IMR-90 (cell line): ENCODE data around the gene NET1. TPM values are rescaled to one million over a fixed set of nuclear protein-coding genes. Genes with fewer than 3 reads are reported as not detected.

Experiments used
- ATAC-seq: fragments of 200-7000 bp; cut with Tn5 transposase; 2 replicates; pipeline ENCODE4 v1.9.1; 2020; ENCODE audit warnings: low read depth, mild to moderate bottlenecking, moderate library complexity
- BruUV-seq: library from RNA; stranded (reverse); fragments of 400-500 nt; replicated peaks from 2 replicates; lab custom pipeline; 2021; lab: Mats Ljungman, UMichigan
- CTCF ChIA-PET: fragments of 300-600 bp; formaldehyde crosslinking; extraction: SDS; loops from one replicate; lab custom pipeline; 2021; ENCODE audit warnings: antibody characterized with exemption; lab: Yijun Ruan, JAX
- POLR2A ChIA-PET: fragments of 300-600 bp; sonication (Branson Sonifier 250); formaldehyde crosslinking; loops from one replicate; lab custom pipeline; 2022; ENCODE audit warnings: antibody characterized with exemption; ENCODE audit not compliant: unreplicated experiment; lab: Charles Lee
- DNase-seq: peaks from one replicate; pipeline ENCODE4 v3.0.0; 2013
- H2AFZ ChIP-seq: replicated peaks from 2 replicates; pipeline ENCODE3; 2013; ENCODE audit warnings: low read length, mild to moderate bottlenecking; ENCODE audit not compliant: poor library complexity
- H2AK5ac ChIP-seq: 2 replicates; pipeline ENCODE4 v1.6.1; 2013; ENCODE audit warnings: low read depth, low read length, inconsistent platforms
- H2AK9ac ChIP-seq: replicated peaks from 2 replicates; pipeline ENCODE3; 2013; ENCODE audit warnings: mild to moderate bottlenecking, low read depth, low read length, moderate library complexity; ENCODE audit not compliant: poor library complexity
- H2BK120ac ChIP-seq: 2 replicates; pipeline ENCODE4 v1.6.1; 2013; ENCODE audit warnings: low read depth, low read length, inconsistent platforms
- H2BK15ac ChIP-seq: 3 replicates; pipeline ENCODE4 v1.6.1; 2013; ENCODE audit warnings: low read depth, low read length, inconsistent platforms
- H2BK20ac ChIP-seq: 2 replicates; pipeline ENCODE4 v1.6.1; 2013; ENCODE audit warnings: low read depth, mild to moderate bottlenecking, inconsistent platforms, low read length, moderate library complexity
- H2BK5ac ChIP-seq: 2 replicates; pipeline ENCODE4 v1.6.1; 2013; ENCODE audit warnings: mild to moderate bottlenecking, low read depth, low read length, inconsistent platforms; ENCODE audit not compliant: poor library complexity, severe bottlenecking
- H3K14ac ChIP-seq: replicated peaks from 2 replicates; pipeline ENCODE4 v1.6.1; 2013; ENCODE audit warnings: low read depth, low read length, inconsistent platforms
- H3K18ac ChIP-seq: 2 replicates; pipeline ENCODE4 v1.6.1; 2013; ENCODE audit warnings: low read depth, low read length, control low read depth
- H3K23ac ChIP-seq: 2 replicates; pipeline ENCODE4 v1.6.1; 2013; ENCODE audit warnings: low read depth, low read length, inconsistent platforms
- H3K27ac ChIP-seq: 2 replicates; pipeline ENCODE4 v1.5.1; 2013; ENCODE audit warnings: mild to moderate bottlenecking, control low read depth, low read length; ENCODE audit not compliant: insufficient read depth
- H3K27me3 ChIP-seq: 2 replicates; pipeline ENCODE4 v1.6.1; 2013; ENCODE audit warnings: low read length; ENCODE audit not compliant: control insufficient read depth, insufficient read depth
- H3K36me3 ChIP-seq: 2 replicates; pipeline ENCODE4 v1.6.1; 2013; ENCODE audit warnings: low read length, mixed read lengths; ENCODE audit not compliant: control insufficient read depth, insufficient read depth
- H3K4ac ChIP-seq: 2 replicates; pipeline ENCODE4 v1.6.1; 2013; ENCODE audit warnings: low read depth, low read length, inconsistent platforms
- H3K4me1 ChIP-seq: 2 replicates; pipeline ENCODE4 v1.6.1; 2013; ENCODE audit warnings: low read length, mixed read lengths; ENCODE audit not compliant: control insufficient read depth, insufficient read depth
- H3K4me2 ChIP-seq: 2 replicates; pipeline ENCODE4 v1.6.1; 2013; ENCODE audit warnings: low read depth, mild to moderate bottlenecking, control low read depth, low read length, moderate library complexity
- H3K4me3 ChIP-seq: 2 replicates; pipeline ENCODE4 v1.5.1; 2013; ENCODE audit warnings: low read depth, mild to moderate bottlenecking, control low read depth, low read length, moderate library complexity; ENCODE audit not compliant: insufficient read depth
- H3K56ac ChIP-seq: 2 replicates; pipeline ENCODE4 v1.6.1; 2013; ENCODE audit warnings: low read length, inconsistent platforms; ENCODE audit not compliant: insufficient read depth; ENCODE audit errors: extremely low read depth
- H3K79me1 ChIP-seq, 2 experiments: 2 replicates each; pipeline ENCODE4 v1.6.1; 2013; ENCODE audit warnings: low read length in 2 of 2, inconsistent platforms in 1 of 2, low read depth in 1 of 2
- H3K9ac ChIP-seq: 2 replicates; pipeline ENCODE4 v1.6.1; 2013; ENCODE audit warnings: low read depth, low read length, control low read depth
- H3K9me1 ChIP-seq: 2 replicates; pipeline ENCODE4 v1.6.1; 2013; ENCODE audit warnings: low read length, inconsistent platforms; ENCODE audit not compliant: insufficient read depth
- H3K9me3 ChIP-seq: 2 replicates; pipeline ENCODE4 v1.6.1; 2013; ENCODE audit warnings: low read length; ENCODE audit not compliant: control insufficient read depth, insufficient read depth
- H4K20me1 ChIP-seq: 2 replicates; pipeline ENCODE4 v1.6.1; 2013; ENCODE audit warnings: low read length, inconsistent platforms; ENCODE audit not compliant: insufficient read depth
- H4K5ac ChIP-seq: 2 replicates; pipeline ENCODE4 v1.6.1; 2013; ENCODE audit warnings: mild to moderate bottlenecking, low read depth, low read length, control low read depth
- H4K8ac ChIP-seq, 2 experiments: 2 replicates each; pipeline ENCODE4 v1.6.1; 2013; ENCODE audit warnings: low read depth in 2 of 2, low read length in 2 of 2, control low read depth in 1 of 2, inconsistent platforms in 1 of 2
- H4K91ac ChIP-seq: 2 replicates; pipeline ENCODE4 v1.6.1; 2013; ENCODE audit warnings: low read depth, low read length, inconsistent platforms; ENCODE audit not compliant: insufficient read depth
- CTCF ChIP-seq: conservative IDR thresholded peaks from 2 replicates; pipeline ENCODE4 v1.5.1; 2012; ENCODE audit warnings: mild to moderate bottlenecking, low read depth, low read length, improper control_type of control experiment
- MXI1 ChIP-seq: IDR thresholded peaks from 2 replicates; pipeline ENCODE4 v1.6.1; 2012; ENCODE audit warnings: low read depth, mild to moderate bottlenecking, low read length, moderate library complexity, borderline replicate concordance
- SMC3 ChIP-seq: fragments of 150-350 bp; IDR thresholded peaks from 2 replicates; pipeline ENCODE4 v1.6.1; 2016; ENCODE audit warnings: low read depth, mild to moderate bottlenecking, antibody characterized with exemption, low read length, moderate library complexity
- WGBS, 2 experiments: methylation state at CpG; one replicate each; pipeline versions ENCODE4 v1.1.5 to v1.1.7; 2013; ENCODE audit warnings: missing lambda C conversion rate in 2 of 2; ENCODE audit not compliant: insufficient read length in 1 of 2; ENCODE audit errors: extremely low coverage in 2 of 2; 5-methylcytosine and 5-hydroxymethylcytosine counted together
- dilution Hi-C: fragments of 300-500 bp; cut with HindIII; formaldehyde crosslinking; loops from one replicate; pipeline ENCODE4 v1.14.3; 2018; ENCODE audit warnings: low sequenced_read_pairs; ENCODE audit not compliant: unreplicated experiment
- in situ Hi-C: fragments of 300-500 bp; cut with MboI; formaldehyde crosslinking; loops from 3 replicates; pipeline ENCODE4 v1.14.3; 2019; ENCODE audit warnings: low sequenced_read_pairs, inconsistent platforms, mixed read lengths
- intact Hi-C: fragments of 100-400 bp; cut with micrococcal nuclease; formaldehyde crosslinking; loops from 2 replicates; pipeline ENCODE4 v1.10.0; 2022
- polyA plus RNA-seq, 3 experiments: library from polyadenylated mRNA; depleted of rRNA; stranded (reverse); fragments of >200 nt; gene quantifications; 2 replicates each; pipeline ENCODE4 v1.2.3, GENCODE V29; 2012; ENCODE audit warnings: low replicate concordance in 1 of 3
- total RNA-seq: library from RNA; depleted of rRNA; stranded (reverse); fragments of >200 nt; gene quantifications from 2 replicates; pipeline ENCODE4 v1.2.3, GENCODE V29; 2012

Gene NET1
- total and polyA plus RNA-seq, 2 of the 4 experiments (the other 2 are of a cell fraction), result 20.0 to 54.7 TPM

GRCh38 chr10:5396556-5397300, 15.6 kb upstream of the NET1 start:
- no peak overlapping the region for H3K4me2 ChIP-seq
- WGBS, 2 experiments, result no CpG with 5 or more reads among the region's 12 CpGs
- no peak for DNase-seq
- no peak overlapping the region for H3K56ac ChIP-seq
- no peak overlapping the region for H3K27ac ChIP-seq
- no peak overlapping the region for H2BK120ac ChIP-seq
- no peak overlapping the region for H2BK5ac ChIP-seq
- ChIA-PET CTCF (no interaction called here), POLR2A (no interaction called here)
- H3K18ac ChIP-seq, result no peak overlapping the region
- no peak overlapping the region for H4K8ac ChIP-seq
- no peak overlapping the region for H2BK15ac ChIP-seq
- no peak overlapping the region for H3K14ac ChIP-seq
- BruUV-seq, result no TSS peak
- H4K20me1 ChIP-seq, result no peaks in the 10 kb centered on the region
- no peaks in the 10 kb centered on the region for H3K4me1 ChIP-seq
- H3K27me3 ChIP-seq, result peaks cover 6% of the 10 kb centered on the region
- H3K23ac ChIP-seq, result no peak overlapping the region
- intact Hi-C loops (no loop called here), in situ Hi-C loops (no loop called here), dilution Hi-C loops (no loop called here)
- ATAC-seq, result no peak
- no peak overlapping the region for H4K91ac ChIP-seq
- no peak overlapping the region for H2AK9ac ChIP-seq
- H2AFZ ChIP-seq, result no peak overlapping the region
- no peak overlapping the region for H4K5ac ChIP-seq
- H3K9me1 ChIP-seq, result no peaks in the 10 kb centered on the region
- H2BK20ac ChIP-seq, result no peak overlapping the region
- no peak for TF ChIP-seq SMC3
- TF ChIP-seq MXI1, result no peak
- TF ChIP-seq CTCF, result no peak
- no peak overlapping the region for H3K9ac ChIP-seq
- H3K9me3 ChIP-seq, result peaks cover 4% of the 10 kb centered on the region
- no peaks in the 10 kb centered on the region for H3K79me1 ChIP-seq
- no peaks in the 10 kb centered on the region for H3K36me3 ChIP-seq
- no peak overlapping the region for H3K4me3 ChIP-seq
- no peak overlapping the region for H3K4ac ChIP-seq
- H2AK5ac ChIP-seq, result no peak overlapping the region
